IMR-90 (cell line): Measurements from ENCODE around the gene PSEN1. TPM values are rescaled to one million over a fixed set of nuclear protein-coding genes. Genes with fewer than 3 reads are reported as not detected.

ENCODE experiments used
- ATAC-seq: fragments of 200-7000 bp; cut with Tn5 transposase; 2 replicates; pipeline ENCODE4 v1.9.1; 2020; ENCODE audit warnings: low read depth, mild to moderate bottlenecking, moderate library complexity
- BruUV-seq: library from RNA; stranded (reverse); fragments of 400-500 nt; replicated peaks from 2 replicates; lab custom pipeline; 2021; lab: Mats Ljungman, UMichigan
- CTCF ChIA-PET: fragments of 300-600 bp; formaldehyde crosslinking; extraction: SDS; loops from one replicate; lab custom pipeline; 2021; ENCODE audit warnings: antibody characterized with exemption; lab: Yijun Ruan, JAX
- POLR2A ChIA-PET: fragments of 300-600 bp; sonication (Branson Sonifier 250); formaldehyde crosslinking; loops from one replicate; lab custom pipeline; 2022; ENCODE audit warnings: antibody characterized with exemption; ENCODE audit not compliant: unreplicated experiment; lab: Charles Lee
- DNase-seq: peaks from one replicate; pipeline ENCODE4 v3.0.0; 2013
- H2AFZ ChIP-seq: replicated peaks from 2 replicates; pipeline ENCODE3; 2013; ENCODE audit warnings: low read length, mild to moderate bottlenecking; ENCODE audit not compliant: poor library complexity
- H2AK5ac ChIP-seq: 2 replicates; pipeline ENCODE4 v1.6.1; 2013; ENCODE audit warnings: low read depth, low read length, inconsistent platforms
- H2AK9ac ChIP-seq: replicated peaks from 2 replicates; pipeline ENCODE3; 2013; ENCODE audit warnings: mild to moderate bottlenecking, low read depth, low read length, moderate library complexity; ENCODE audit not compliant: poor library complexity
- H2BK120ac ChIP-seq: 2 replicates; pipeline ENCODE4 v1.6.1; 2013; ENCODE audit warnings: low read depth, low read length, inconsistent platforms
- H2BK15ac ChIP-seq: 3 replicates; pipeline ENCODE4 v1.6.1; 2013; ENCODE audit warnings: low read depth, low read length, inconsistent platforms
- H2BK20ac ChIP-seq: 2 replicates; pipeline ENCODE4 v1.6.1; 2013; ENCODE audit warnings: low read depth, mild to moderate bottlenecking, inconsistent platforms, low read length, moderate library complexity
- H2BK5ac ChIP-seq: 2 replicates; pipeline ENCODE4 v1.6.1; 2013; ENCODE audit warnings: mild to moderate bottlenecking, low read depth, low read length, inconsistent platforms; ENCODE audit not compliant: poor library complexity, severe bottlenecking
- H3K14ac ChIP-seq: replicated peaks from 2 replicates; pipeline ENCODE4 v1.6.1; 2013; ENCODE audit warnings: low read depth, low read length, inconsistent platforms
- H3K18ac ChIP-seq: 2 replicates; pipeline ENCODE4 v1.6.1; 2013; ENCODE audit warnings: low read depth, low read length, control low read depth
- H3K23ac ChIP-seq: 2 replicates; pipeline ENCODE4 v1.6.1; 2013; ENCODE audit warnings: low read depth, low read length, inconsistent platforms
- H3K27ac ChIP-seq: 2 replicates; pipeline ENCODE4 v1.5.1; 2013; ENCODE audit warnings: mild to moderate bottlenecking, control low read depth, low read length; ENCODE audit not compliant: insufficient read depth
- H3K27me3 ChIP-seq: 2 replicates; pipeline ENCODE4 v1.6.1; 2013; ENCODE audit warnings: low read length; ENCODE audit not compliant: control insufficient read depth, insufficient read depth
- H3K36me3 ChIP-seq: 2 replicates; pipeline ENCODE4 v1.6.1; 2013; ENCODE audit warnings: low read length, mixed read lengths; ENCODE audit not compliant: control insufficient read depth, insufficient read depth
- H3K4ac ChIP-seq: 2 replicates; pipeline ENCODE4 v1.6.1; 2013; ENCODE audit warnings: low read depth, low read length, inconsistent platforms
- H3K4me1 ChIP-seq: 2 replicates; pipeline ENCODE4 v1.6.1; 2013; ENCODE audit warnings: low read length, mixed read lengths; ENCODE audit not compliant: control insufficient read depth, insufficient read depth
- H3K4me2 ChIP-seq: 2 replicates; pipeline ENCODE4 v1.6.1; 2013; ENCODE audit warnings: low read depth, mild to moderate bottlenecking, control low read depth, low read length, moderate library complexity
- H3K4me3 ChIP-seq: 2 replicates; pipeline ENCODE4 v1.5.1; 2013; ENCODE audit warnings: low read depth, mild to moderate bottlenecking, control low read depth, low read length, moderate library complexity; ENCODE audit not compliant: insufficient read depth
- H3K56ac ChIP-seq: 2 replicates; pipeline ENCODE4 v1.6.1; 2013; ENCODE audit warnings: low read length, inconsistent platforms; ENCODE audit not compliant: insufficient read depth; ENCODE audit errors: extremely low read depth
- H3K79me1 ChIP-seq, 2 experiments: 2 replicates each; pipeline ENCODE4 v1.6.1; 2013; ENCODE audit warnings: low read length in 2 of 2, inconsistent platforms in 1 of 2, low read depth in 1 of 2
- H3K9ac ChIP-seq: 2 replicates; pipeline ENCODE4 v1.6.1; 2013; ENCODE audit warnings: low read depth, low read length, control low read depth
- H3K9me1 ChIP-seq: 2 replicates; pipeline ENCODE4 v1.6.1; 2013; ENCODE audit warnings: low read length, inconsistent platforms; ENCODE audit not compliant: insufficient read depth
- H3K9me3 ChIP-seq: 2 replicates; pipeline ENCODE4 v1.6.1; 2013; ENCODE audit warnings: low read length; ENCODE audit not compliant: control insufficient read depth, insufficient read depth
- H4K20me1 ChIP-seq: 2 replicates; pipeline ENCODE4 v1.6.1; 2013; ENCODE audit warnings: low read length, inconsistent platforms; ENCODE audit not compliant: insufficient read depth
- H4K5ac ChIP-seq: 2 replicates; pipeline ENCODE4 v1.6.1; 2013; ENCODE audit warnings: mild to moderate bottlenecking, low read depth, low read length, control low read depth
- H4K8ac ChIP-seq, 2 experiments: 2 replicates each; pipeline ENCODE4 v1.6.1; 2013; ENCODE audit warnings: low read depth in 2 of 2, low read length in 2 of 2, control low read depth in 1 of 2, inconsistent platforms in 1 of 2
- H4K91ac ChIP-seq: 2 replicates; pipeline ENCODE4 v1.6.1; 2013; ENCODE audit warnings: low read depth, low read length, inconsistent platforms; ENCODE audit not compliant: insufficient read depth
- CEBPB ChIP-seq: IDR thresholded peaks from 2 replicates; pipeline ENCODE4 v1.6.1; 2012; ENCODE audit warnings: low read depth, low read length, improper control_type of control experiment
- CHD1 ChIP-seq: IDR thresholded peaks from 2 replicates; pipeline ENCODE4 v1.6.1; 2012; ENCODE audit warnings: low read depth, low read length, improper control_type of control experiment
- FOS ChIP-seq: fragments of 150-350 bp; IDR thresholded peaks from 2 replicates; pipeline ENCODE4 v1.6.1; 2016; ENCODE audit warnings: low read depth, low read length
- MAZ ChIP-seq: IDR thresholded peaks from 2 replicates; pipeline ENCODE4 v1.6.1; 2012; ENCODE audit warnings: low read depth, mild to moderate bottlenecking, low read length, improper control_type of control experiment, moderate library complexity, borderline replicate concordance
- RFX5 ChIP-seq: IDR thresholded peaks from 2 replicates; pipeline ENCODE4 v1.8.0; 2012; ENCODE audit warnings: low read depth, mild to moderate bottlenecking, low read length, moderate library complexity
- USF2 ChIP-seq: fragments of 150-350 bp; IDR thresholded peaks from 2 replicates; pipeline ENCODE4 v1.6.1; 2017; ENCODE audit warnings: mild to moderate bottlenecking, antibody characterized with exemption, low read length, low read depth
- WGBS, 2 experiments: methylation state at CpG; one replicate each; pipeline versions ENCODE4 v1.1.5 to v1.1.7; 2013; ENCODE audit warnings: missing lambda C conversion rate in 2 of 2; ENCODE audit not compliant: insufficient read length in 1 of 2; ENCODE audit errors: extremely low coverage in 2 of 2; 5-methylcytosine and 5-hydroxymethylcytosine counted together
- dilution Hi-C: fragments of 300-500 bp; cut with HindIII; formaldehyde crosslinking; loops from one replicate; pipeline ENCODE4 v1.14.3; 2018; ENCODE audit warnings: low sequenced_read_pairs; ENCODE audit not compliant: unreplicated experiment
- in situ Hi-C: fragments of 300-500 bp; cut with MboI; formaldehyde crosslinking; loops from 3 replicates; pipeline ENCODE4 v1.14.3; 2019; ENCODE audit warnings: low sequenced_read_pairs, inconsistent platforms, mixed read lengths
- intact Hi-C: fragments of 100-400 bp; cut with micrococcal nuclease; formaldehyde crosslinking; loops from 2 replicates; pipeline ENCODE4 v1.10.0; 2022
- polyA plus RNA-seq, 3 experiments: library from polyadenylated mRNA; depleted of rRNA; stranded (reverse); fragments of >200 nt; gene quantifications; 2 replicates each; pipeline ENCODE4 v1.2.3, GENCODE V29; 2012; ENCODE audit warnings: low replicate concordance in 1 of 3
- total RNA-seq: library from RNA; depleted of rRNA; stranded (reverse); fragments of >200 nt; gene quantifications from 2 replicates; pipeline ENCODE4 v1.2.3, GENCODE V29; 2012

The PSEN1 gene
- total and polyA plus RNA-seq, 2 of the 4 experiments (the other 2 are of a cell fraction): 14.8 to 62.7 TPM

GRCh38 chr14:73242357-73242901 lies 106.1 kb downstream of the PSEN1 start:
- Histone ChIP-seq H3K36me3 (no peaks in the 10 kb centered on the region), H2BK15ac (no peak overlapping the region), H3K4me1 (peaks cover 18% of the 10 kb centered on the region), H3K56ac (no peak overlapping the region), H2BK5ac (no peak overlapping the region), H3K9ac (no peak overlapping the region), H3K9me1 (peaks cover 9% of the 10 kb centered on the region), H4K8ac (no peak overlapping the region), H2BK20ac (no peak overlapping the region), H2AFZ (no peak overlapping the region), H3K14ac (no peak overlapping the region), H3K23ac (no peak overlapping the region), H4K20me1 (peaks cover 5% of the 10 kb centered on the region; the same call in 1 of the 2 replicates), H2BK120ac (no peak overlapping the region), H2AK5ac (no peak overlapping the region), H3K4me2 (peak overlapping the region; percentile 70; the same call in 1 of the 2 replicates), H2AK9ac (no peak overlapping the region), H3K18ac (no peak overlapping the region), H3K27me3 (peaks cover 28% of the 10 kb centered on the region), H3K27ac (peak overlapping the region; percentile 9; the same call in 1 of the 2 replicates), H3K4ac (no peak overlapping the region), H3K9me3 (peaks cover 2% of the 10 kb centered on the region), H4K91ac (no peak overlapping the region), H4K5ac (no peak overlapping the region), H3K79me1 (peaks cover 0 to 11% of the 10 kb centered on the region in 2 experiments; a peak in 2 of 4 replicates), H3K4me3 (no peak overlapping the region)
- ChIA-PET POLR2A (interaction anchor here (0.8 kb wide), 1 partner anchor 14 kb away, joined by 16 read pairs; no protein-coding TSS in a partner anchor), CTCF (no interaction called here)
- in situ Hi-C loops (no loop called here), dilution Hi-C loops (no loop called here), intact Hi-C loops (no loop called here)
- ATAC-seq (no peak), DNase-seq (no peak)
- WGBS, 2 experiments: 67% methylated on average over 1 of the region's 6 CpGs; no CpG with 5 or more reads in 1 of the 2 experiments
- BruUV-seq: no TSS peak
- no peak for TF ChIP-seq FOS
- no peak for TF ChIP-seq USF2
- no peak for TF ChIP-seq MAZ
- no peak for TF ChIP-seq CHD1
- no peak for TF ChIP-seq RFX5
- no peak for TF ChIP-seq CEBPB
